Liver (tissue), 9 donors: ENCODE results near the gene LONRF2. TPM values are rescaled to one million over a fixed set of nuclear protein-coding genes. Genes with fewer than 3 reads are reported as not detected.
"Not testable (repeated sequence)": the region's sequence is repeated elsewhere in the genome, so short reads cannot be mapped to it uniquely, and the experiment has no call there.

Source experiments
- DNase-seq: peaks from one replicate; pipeline ENCODE4 v3.0.0-alpha.2; 2017; ENCODE audit warnings: low spot score
- H3K27ac ChIP-seq, 2 donors: one replicate each; pipeline ENCODE4 v1.7.0; 2013; ENCODE audit warnings: inconsistent platforms in 2 of 2, low read length in 2 of 2, control low read depth in 1 of 2, low read depth in 1 of 2, mild to moderate bottlenecking in 1 of 2
- H3K27me3 ChIP-seq, 4 donors: one replicate each; pipeline versions ENCODE4 v1.6.1 to v1.7.0; 2013; ENCODE audit warnings: low read length in 3 of 4, inconsistent platforms in 1 of 4, mild to moderate bottlenecking in 1 of 4, moderate library complexity in 1 of 4; ENCODE audit not compliant: control insufficient read depth in 4 of 4, insufficient read depth in 4 of 4
- H3K36me3 ChIP-seq, 4 donors: one replicate each; pipeline versions ENCODE4 v1.6.1 to v1.7.0; 2013; ENCODE audit warnings: low read length in 3 of 4, mild to moderate bottlenecking in 3 of 4, low read depth in 1 of 4, moderate library complexity in 1 of 4; ENCODE audit not compliant: control insufficient read depth in 4 of 4, insufficient read depth in 3 of 4
- H3K4me1 ChIP-seq, 4 donors: one replicate each; pipeline versions ENCODE4 v1.6.1 to v1.7.0; 2013; ENCODE audit warnings: low read length in 3 of 4, mild to moderate bottlenecking in 3 of 4, moderate library complexity in 1 of 4; ENCODE audit not compliant: control insufficient read depth in 4 of 4, insufficient read depth in 4 of 4
- H3K4me3 ChIP-seq, 3 donors: one replicate each; pipeline versions ENCODE4 v1.6.1 to v1.7.0; 2013; ENCODE audit warnings: low read length in 3 of 3, control low read depth in 1 of 3, low read depth in 1 of 3, mild to moderate bottlenecking in 1 of 3
- H3K9ac ChIP-seq, 2 donors: one replicate each; pipeline ENCODE4 v1.7.0; 2013; ENCODE audit warnings: low read length in 2 of 2, mild to moderate bottlenecking in 2 of 2, moderate library complexity in 2 of 2, control low read depth in 1 of 2, low read depth in 1 of 2
- H3K9me3 ChIP-seq, 4 donors: one replicate each; pipeline versions ENCODE4 v1.6.1 to v1.7.0; 2013; ENCODE audit warnings: low read length in 3 of 4; ENCODE audit not compliant: control insufficient read depth in 4 of 4
- ATF3 ChIP-seq: IDR thresholded peaks from 2 replicates; pipeline ENCODE4 v1.6.1; 2016; ENCODE audit warnings: antibody characterized with exemption
- CTCF ChIP-seq: fragments of 150-350 bp; IDR thresholded peaks from 2 replicates; pipeline ENCODE4 v1.5.1; 2017; ENCODE audit warnings: improper control_type of control experiment, low read depth, low read length; ENCODE audit not compliant: missing input control
- FOXA1 ChIP-seq: IDR thresholded peaks from 2 replicates; pipeline ENCODE4 v1.6.1; 2016; ENCODE audit warnings: antibody characterized with exemption
- FOXA2 ChIP-seq: IDR thresholded peaks from 2 replicates; pipeline ENCODE4 v1.6.1; 2016; ENCODE audit warnings: antibody characterized with exemption
- GABPA ChIP-seq, 2 donors: IDR thresholded peaks in 1 of 2; conservative IDR thresholded peaks in 1 of 2; 2 replicates each; pipeline ENCODE4 v1.6.1; 2016; ENCODE audit warnings: antibody characterized with exemption in 2 of 2, mild to moderate bottlenecking in 1 of 2, moderate library complexity in 1 of 2
- HNF4A ChIP-seq, 2 donors: conservative IDR thresholded peaks; 2 replicates each; pipeline ENCODE4 v1.6.1; 2016; ENCODE audit warnings: antibody characterized with exemption in 2 of 2, mild to moderate bottlenecking in 2 of 2
- JUND ChIP-seq, 2 donors: IDR thresholded peaks; 2 replicates each; pipeline ENCODE4 v1.6.1; 2016; ENCODE audit warnings: antibody characterized with exemption in 2 of 2
- NR2F2 ChIP-seq: IDR thresholded peaks from 2 replicates; pipeline ENCODE4 v1.6.1; 2016; ENCODE audit warnings: antibody characterized with exemption
- RAD21 ChIP-seq, 2 donors: IDR thresholded peaks; 2 replicates each; pipeline ENCODE4 v1.6.1; 2016; ENCODE audit warnings: antibody characterized with exemption in 2 of 2, mild to moderate bottlenecking in 2 of 2
- RXRA ChIP-seq, 2 donors: IDR thresholded peaks; 2 replicates each; pipeline ENCODE4 v1.6.1; 2017 to 2018; ENCODE audit warnings: antibody characterized with exemption in 2 of 2, mild to moderate bottlenecking in 1 of 2
- SP1 ChIP-seq: IDR thresholded peaks from 2 replicates; pipeline ENCODE4 v1.6.1; 2018; ENCODE audit warnings: antibody characterized with exemption, mild to moderate bottlenecking
- TAF1 ChIP-seq: conservative IDR thresholded peaks from 2 replicates; pipeline ENCODE4 v1.6.1; 2016; ENCODE audit warnings: antibody characterized with exemption, mild to moderate bottlenecking
- YY1 ChIP-seq: IDR thresholded peaks from 2 replicates; pipeline ENCODE4 v1.6.1; 2016; ENCODE audit warnings: antibody characterized with exemption, mild to moderate bottlenecking
- ZBTB33 ChIP-seq: IDR thresholded peaks from 2 replicates; pipeline ENCODE4 v1.6.1; 2016; ENCODE audit warnings: antibody characterized with exemption
- WGBS: extraction: QIAGEN DNeasy Blood & Tissue Kit; methylation state at CpG from one replicate; pipeline ENCODE4 v1.1.7; 2013; 5-methylcytosine and 5-hydroxymethylcytosine counted together
- polyA plus RNA-seq, 2 donors: library from polyadenylated mRNA; stranded (reverse) in 1 of 2; unstranded in 1 of 2; fragments of 200-250 nt in 1 of 2; fragments of >200 nt in 1 of 2; fragmentation: Nextera tagmentation in 1 of 2; extraction: Ambion mirVana in 1 of 2; gene quantifications; one replicate each; pipeline versions ENCODE4 v1.2.1 to v1.2.3, GENCODE V29; 2013 to 2015
- total RNA-seq, 2 donors: library from RNA; depleted of rRNA; stranded (reverse); fragments of >200 nt; gene quantifications; one replicate each; pipeline ENCODE4 v1.2.3, GENCODE V29; 2014
- TF ChIP-seq, protein P1 (sequence below): IDR thresholded peaks from 2 replicates; pipeline ENCODE4 v1.6.1; 2016; ENCODE audit warnings: antibody characterized with exemption, mild to moderate bottlenecking
- TF ChIP-seq, protein P2 (sequence below): IDR thresholded peaks from 2 replicates; pipeline ENCODE4 v1.6.1; 2016; ENCODE audit warnings: antibody characterized with exemption
- donor health status: healthy.
- donor health status: healthy.
- donor health status: healthy.
- donor health status: healthy.
- donor health status: healthy.

Gene LONRF2
- total and polyA plus RNA-seq, 4 donors, result 0.06 to 3.7 (median 0.24) TPM

- TF ChIP-seq, protein P1, sequence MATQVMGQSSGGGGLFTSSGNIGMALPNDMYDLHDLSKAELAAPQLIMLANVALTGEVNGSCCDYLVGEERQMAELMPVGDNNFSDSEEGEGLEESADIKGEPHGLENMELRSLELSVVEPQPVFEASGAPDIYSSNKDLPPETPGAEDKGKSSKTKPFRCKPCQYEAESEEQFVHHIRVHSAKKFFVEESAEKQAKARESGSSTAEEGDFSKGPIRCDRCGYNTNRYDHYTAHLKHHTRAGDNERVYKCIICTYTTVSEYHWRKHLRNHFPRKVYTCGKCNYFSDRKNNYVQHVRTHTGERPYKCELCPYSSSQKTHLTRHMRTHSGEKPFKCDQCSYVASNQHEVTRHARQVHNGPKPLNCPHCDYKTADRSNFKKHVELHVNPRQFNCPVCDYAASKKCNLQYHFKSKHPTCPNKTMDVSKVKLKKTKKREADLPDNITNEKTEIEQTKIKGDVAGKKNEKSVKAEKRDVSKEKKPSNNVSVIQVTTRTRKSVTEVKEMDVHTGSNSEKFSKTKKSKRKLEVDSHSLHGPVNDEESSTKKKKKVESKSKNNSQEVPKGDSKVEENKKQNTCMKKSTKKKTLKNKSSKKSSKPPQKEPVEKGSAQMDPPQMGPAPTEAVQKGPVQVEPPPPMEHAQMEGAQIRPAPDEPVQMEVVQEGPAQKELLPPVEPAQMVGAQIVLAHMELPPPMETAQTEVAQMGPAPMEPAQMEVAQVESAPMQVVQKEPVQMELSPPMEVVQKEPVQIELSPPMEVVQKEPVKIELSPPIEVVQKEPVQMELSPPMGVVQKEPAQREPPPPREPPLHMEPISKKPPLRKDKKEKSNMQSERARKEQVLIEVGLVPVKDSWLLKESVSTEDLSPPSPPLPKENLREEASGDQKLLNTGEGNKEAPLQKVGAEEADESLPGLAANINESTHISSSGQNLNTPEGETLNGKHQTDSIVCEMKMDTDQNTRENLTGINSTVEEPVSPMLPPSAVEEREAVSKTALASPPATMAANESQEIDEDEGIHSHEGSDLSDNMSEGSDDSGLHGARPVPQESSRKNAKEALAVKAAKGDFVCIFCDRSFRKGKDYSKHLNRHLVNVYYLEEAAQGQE, result no peak
- TF ChIP-seq FOXA2, result no peak
- no peak for TF ChIP-seq RXRA (IDR thresholded peaks at IDR 0.05)
Observed at GRCh38 chr2:100250645-100251044, 71.7 kb downstream of the LONRF2 start (continued).

GRCh38 chr2:100248971-100249370, 73.3 kb downstream of the LONRF2 start:
- H3K4me1 ChIP-seq, result no peaks in the 10 kb centered on the region
- DNase-seq, result no peak
- H3K9ac ChIP-seq, result no peak overlapping the region
- H3K4me3 ChIP-seq, result no peak overlapping the region
- 90% methylated on average over 5 of the region's 5 CpGs for WGBS
- no peak overlapping the region for H3K27ac ChIP-seq
- H3K9me3 ChIP-seq, result no peaks in the 10 kb centered on the region
- no peaks in the 10 kb centered on the region for H3K27me3 ChIP-seq
- no peak for TF ChIP-seq TAF1
- no peak for TF ChIP-seq RAD21 (IDR thresholded peaks at IDR 0.05)
- no peak for TF ChIP-seq FOXA2
- TF ChIP-seq YY1, result no peak
- no peak for TF ChIP-seq HNF4A (conservative IDR thresholded peaks at IDR 0.05)
- no peak for TF ChIP-seq JUND (IDR thresholded peaks at IDR 0.05)
- TF ChIP-seq, protein P1, result no peak
- TF ChIP-seq ZBTB33, result no peak
- no peak for TF ChIP-seq NR2F2
- no peak for TF ChIP-seq ATF3
- TF ChIP-seq, protein P2, sequence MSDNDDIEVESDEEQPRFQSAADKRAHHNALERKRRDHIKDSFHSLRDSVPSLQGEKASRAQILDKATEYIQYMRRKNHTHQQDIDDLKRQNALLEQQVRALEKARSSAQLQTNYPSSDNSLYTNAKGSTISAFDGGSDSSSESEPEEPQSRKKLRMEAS, result no peak
- no peak for TF ChIP-seq SP1
- no peak for TF ChIP-seq GABPA (IDR thresholded peaks at IDR 0.05 in 1 of 2, conservative IDR thresholded peaks at IDR 0.05 in 1 of 2)
- TF ChIP-seq CTCF, result no peak
- no peak for TF ChIP-seq FOXA1
- no peaks in the 10 kb centered on the region for H3K36me3 ChIP-seq

DNA sequence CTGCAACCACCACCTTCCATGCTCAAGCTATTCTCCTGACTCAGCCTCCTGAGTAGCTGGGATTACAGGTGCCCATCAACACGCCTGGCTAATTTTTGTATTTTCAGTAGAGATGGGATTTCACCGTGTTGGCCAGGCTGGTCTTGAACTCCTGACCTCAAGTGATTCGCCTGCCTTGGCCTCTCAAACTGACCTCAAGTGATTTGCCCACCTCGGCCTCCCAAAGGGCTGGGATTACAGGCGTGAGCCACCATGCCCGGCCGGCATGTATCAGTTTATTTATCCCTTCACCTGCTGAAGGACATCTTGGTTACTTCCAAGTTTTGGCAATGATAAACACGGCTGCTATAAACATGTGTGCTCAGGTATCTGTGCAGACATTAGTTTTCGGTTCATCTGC, 73.7 kb downstream of the LONRF2 start:
- 93% methylated on average over 9 of the region's 9 CpGs for WGBS
- not testable (repeated sequence) for DNase-seq

More for the DNA sequence above, 73.7 kb downstream of the LONRF2 start:
- H3K36me3 ChIP-seq, H3K27me3 ChIP-seq, H3K27ac ChIP-seq, H3K9ac ChIP-seq, H3K9me3 ChIP-seq, H3K4me1 ChIP-seq, H3K4me3 ChIP-seq: not testable (repeated sequence)
